Body of pancreas (tissue), 4 donors: ENCODE data around the gene ZNF18. TPM values are rescaled to one million over a fixed set of nuclear protein-coding genes. Genes with fewer than 3 reads are reported as not detected.
"Not testable (repeated sequence)": the region's sequence is repeated elsewhere in the genome, so short reads cannot be mapped to it uniquely, and the experiment has no call there.

Experiments
- ATAC-seq: fragments of 150-250 bp; one replicate; pipeline ENCODE4 v1.9.1; 2016
- DNase-seq, 4 donors: peaks; one replicate each; pipeline ENCODE4 v3.0.0-alpha.2; 2019
- H3K27ac ChIP-seq, 4 donors: fragments of 200-600 bp; sonication (generic); 1 replicate in 3 of 4; 2 replicates in 1 of 4; pipeline versions ENCODE4 v1.5.1 to v1.6.1; 2016 to 2019; ENCODE audit warnings: mild to moderate bottlenecking in 1 of 4, mixed read lengths in 1 of 4, moderate library complexity in 1 of 4
- H3K27me3 ChIP-seq, 2 donors: fragments of 200-600 bp; sonication (generic); one replicate each; pipeline ENCODE4 v1.6.0; 2016; ENCODE audit warnings: mild to moderate bottlenecking in 1 of 2
- H3K36me3 ChIP-seq, 2 donors: fragments of 200-600 bp; sonication (generic); replicated peaks in 1 of 2; 2 replicates each; pipeline ENCODE4 v1.5.1; 2016; ENCODE audit warnings: low read depth in 2 of 2; ENCODE audit not compliant: insufficient read depth in 1 of 2
- H3K4me1 ChIP-seq: fragments of 200-600 bp; sonication (generic); one replicate; pipeline ENCODE4 v1.6.0; 2016
- H3K4me3 ChIP-seq, 2 donors: fragments of 200-600 bp; sonication (generic); 1 replicate in 1 of 2; 2 replicates in 1 of 2; pipeline ENCODE4 v1.5.1; 2016 to 2019
- H3K9me3 ChIP-seq, 3 donors: fragments of 200-600 bp; sonication (generic); 1 replicate in 2 of 3; 2 replicates in 1 of 3; pipeline ENCODE4 v1.5.1; 2016
- POLR2A ChIP-seq, 3 donors: fragments of 450-650 bp; IDR thresholded peaks; one replicate each; pipeline ENCODE4 v1.6.1; 2016; ENCODE audit warnings: antibody characterized with exemption in 3 of 3, mild to moderate bottlenecking in 2 of 3
- WGBS, 2 donors: methylation state at CpG; one replicate each; pipeline ENCODE4 v1.1.5; 2017; 5-methylcytosine and 5-hydroxymethylcytosine counted together
- intact Hi-C: fragments of 100-400 bp; cut with DNase I; formaldehyde crosslinking; loops from one replicate; pipeline ENCODE4 v1.15.1; 2023
- total RNA-seq, 2 donors: library from RNA; depleted of rRNA; stranded (reverse); fragments of >200 nt; gene quantifications; one replicate each; pipeline ENCODE4 v1.1.0, GENCODE V29; 2016
- TF ChIP-seq, protein P1 (sequence below), 7 experiments: fragments of 450-650 bp in 4 of 7; fragments of 200-600 bp in 3 of 7; sonication (generic) in 3 of 7; IDR thresholded peaks; one replicate each; pipeline ENCODE4 v1.5.1; 2016 to 2019; ENCODE audit warnings: antibody characterized with exemption in 7 of 7

ZNF18 gene
- total RNA-seq, 2 donors from 2014 or later: 4.3 to 7.0 TPM

DNA sequence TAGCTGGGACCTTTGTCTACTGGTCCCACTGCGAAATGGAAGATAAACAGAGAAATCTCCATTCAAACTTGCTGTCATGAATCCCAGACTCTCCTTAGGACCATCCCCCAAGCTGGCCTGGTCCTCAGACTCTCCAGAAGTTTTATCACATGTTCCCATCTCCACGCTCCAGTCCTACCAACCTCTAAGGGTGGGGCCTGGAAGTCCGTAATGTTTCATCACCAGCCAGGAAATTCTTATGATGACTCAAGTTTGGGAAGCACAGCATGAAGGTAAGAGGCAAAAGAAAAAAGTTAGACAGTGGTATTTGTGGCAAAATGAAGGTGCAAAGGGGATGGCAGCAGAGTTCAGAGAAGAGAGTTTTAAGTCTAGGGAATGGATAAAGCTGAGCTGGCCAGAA is 52.7 kb downstream of the ZNF18 start:
- H3K27me3 ChIP-seq: no peaks in the 10 kb centered on the region
- no peak overlapping the region for H3K27ac ChIP-seq
- TF ChIP-seq POLR2A (IDR thresholded peaks at IDR 0.05): no peak
- TF ChIP-seq, protein P1, sequence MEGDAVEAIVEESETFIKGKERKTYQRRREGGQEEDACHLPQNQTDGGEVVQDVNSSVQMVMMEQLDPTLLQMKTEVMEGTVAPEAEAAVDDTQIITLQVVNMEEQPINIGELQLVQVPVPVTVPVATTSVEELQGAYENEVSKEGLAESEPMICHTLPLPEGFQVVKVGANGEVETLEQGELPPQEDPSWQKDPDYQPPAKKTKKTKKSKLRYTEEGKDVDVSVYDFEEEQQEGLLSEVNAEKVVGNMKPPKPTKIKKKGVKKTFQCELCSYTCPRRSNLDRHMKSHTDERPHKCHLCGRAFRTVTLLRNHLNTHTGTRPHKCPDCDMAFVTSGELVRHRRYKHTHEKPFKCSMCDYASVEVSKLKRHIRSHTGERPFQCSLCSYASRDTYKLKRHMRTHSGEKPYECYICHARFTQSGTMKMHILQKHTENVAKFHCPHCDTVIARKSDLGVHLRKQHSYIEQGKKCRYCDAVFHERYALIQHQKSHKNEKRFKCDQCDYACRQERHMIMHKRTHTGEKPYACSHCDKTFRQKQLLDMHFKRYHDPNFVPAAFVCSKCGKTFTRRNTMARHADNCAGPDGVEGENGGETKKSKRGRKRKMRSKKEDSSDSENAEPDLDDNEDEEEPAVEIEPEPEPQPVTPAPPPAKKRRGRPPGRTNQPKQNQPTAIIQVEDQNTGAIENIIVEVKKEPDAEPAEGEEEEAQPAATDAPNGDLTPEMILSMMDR (IDR thresholded peaks at IDR 0.05): no peak
- intact Hi-C loops: no loop called here
- H3K4me1 ChIP-seq: peaks cover 6% of the 10 kb centered on the region
- H3K36me3 ChIP-seq: no peaks in the 10 kb centered on the region
- DNase-seq (no peak), ATAC-seq (no peak)
- 79 to 86% methylated on average over 3 of the region's 3 CpGs for WGBS, 2 donors
- H3K9me3 ChIP-seq: no peaks in the 10 kb centered on the region
- H3K4me3 ChIP-seq: no peak overlapping the region

DNA sequence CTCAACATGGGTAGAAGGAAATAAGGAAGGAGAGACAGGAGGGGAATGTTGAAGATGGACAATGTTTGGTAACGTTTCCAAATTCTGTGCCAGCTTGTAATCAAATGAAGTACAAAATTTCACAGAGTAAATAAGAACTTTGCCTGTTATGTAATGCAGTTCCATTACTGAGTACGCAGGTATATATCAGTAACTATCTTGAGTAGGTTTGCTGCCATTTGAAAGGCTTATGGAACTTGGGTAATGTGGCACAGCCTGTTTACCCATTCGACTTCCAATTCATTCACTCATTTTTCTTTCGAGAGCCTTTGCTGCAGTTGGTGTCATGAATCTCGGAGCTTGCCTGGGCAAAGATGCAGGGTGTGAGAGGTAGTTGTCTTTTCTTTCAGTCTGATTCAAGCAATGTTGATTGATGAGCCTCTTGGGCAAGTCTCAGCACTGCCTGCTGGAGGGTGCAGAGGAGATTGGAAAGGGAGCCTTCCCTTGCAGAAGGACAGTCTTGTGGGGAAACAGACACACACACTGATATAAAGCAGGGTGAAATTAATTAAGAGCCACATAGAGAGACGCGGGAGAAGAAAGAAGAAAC is 53.4 kb downstream of the ZNF18 start:
- ATAC-seq: no peak
- intact Hi-C loops: no loop called here
- Histone ChIP-seq H3K4me1 (peaks cover 3% of the 10 kb centered on the region), H3K9me3 (no peaks in the 10 kb centered on the region), H3K36me3 (no peaks in the 10 kb centered on the region), H3K27ac (no peak overlapping the region), H3K4me3 (no peak overlapping the region), H3K27me3 (no peaks in the 10 kb centered on the region)
- DNase-seq: no peak
- WGBS, 2 donors: 67 to 80% methylated on average over 7 of the region's 7 CpGs
- TF ChIP-seq POLR2A (IDR thresholded peaks at IDR 0.05): no peak
- TF ChIP-seq, protein P1 (IDR thresholded peaks at IDR 0.05): no peak

DNA sequence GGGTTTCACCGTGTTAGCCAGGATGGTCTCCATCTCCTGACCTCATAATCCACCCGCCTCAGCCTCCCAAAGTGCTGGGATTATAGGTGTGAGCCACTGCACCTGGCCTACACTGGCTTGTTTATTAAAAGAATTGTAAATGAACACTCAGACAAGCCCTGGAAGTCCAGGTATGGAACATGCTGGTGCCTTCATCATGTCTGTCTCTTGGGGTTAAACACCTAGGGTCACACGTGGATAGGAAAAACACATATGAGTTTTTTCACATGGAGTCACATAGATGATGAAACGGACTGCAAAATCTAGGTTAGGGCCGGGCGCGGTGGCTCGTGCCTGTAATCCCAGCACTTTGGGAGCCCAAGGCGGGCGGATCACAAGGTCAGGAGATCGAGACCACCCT is 54.2 kb downstream of the ZNF18 start:
- intact Hi-C loops: not testable (repeated sequence)

DNA sequence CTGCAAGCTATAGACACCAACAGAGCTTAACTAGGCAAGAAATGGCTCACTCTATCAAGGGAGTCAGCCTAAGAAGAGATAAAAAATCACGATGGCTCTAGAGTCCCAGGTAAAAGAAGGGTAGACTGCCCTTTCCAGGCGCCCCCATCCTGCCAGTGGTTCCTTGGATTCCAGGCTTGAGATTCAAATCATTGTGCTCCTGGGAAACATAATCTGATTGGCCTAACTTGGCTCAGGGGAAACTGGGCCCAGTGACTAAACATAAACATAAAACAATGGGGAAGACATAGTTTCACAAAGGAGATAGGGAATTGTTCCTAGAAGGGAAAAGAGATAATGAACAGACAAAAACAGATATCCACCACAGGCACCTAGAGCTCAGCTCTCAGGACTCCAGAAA is 56.4 kb downstream of the ZNF18 start:
- no peak overlapping the region for H3K27ac ChIP-seq
- WGBS, 2 donors: 50 to 74% methylated on average over 2 of the region's 2 CpGs
- no peaks in the 10 kb centered on the region for H3K36me3 ChIP-seq
- DNase-seq (no peak), ATAC-seq (no peak)
- H3K9me3 ChIP-seq: no peaks in the 10 kb centered on the region
- H3K4me3 ChIP-seq: no peak overlapping the region
- H3K27me3 ChIP-seq: no peaks in the 10 kb centered on the region
- no peaks in the 10 kb centered on the region for H3K4me1 ChIP-seq
- TF ChIP-seq, protein P1 (IDR thresholded peaks at IDR 0.05): no peak
- TF ChIP-seq POLR2A (IDR thresholded peaks at IDR 0.05): no peak
- intact Hi-C loops: no loop called here

More for the DNA sequence above, 54.2 kb downstream of the ZNF18 start:
- WGBS, 2 donors: 90 to 91% methylated on average over 11 of the region's 11 CpGs
- H3K36me3 ChIP-seq, H3K4me3 ChIP-seq, H3K4me1 ChIP-seq, H3K27me3 ChIP-seq, DNase-seq, H3K9me3 ChIP-seq, H3K27ac ChIP-seq, ATAC-seq: not testable (repeated sequence)

DNA sequence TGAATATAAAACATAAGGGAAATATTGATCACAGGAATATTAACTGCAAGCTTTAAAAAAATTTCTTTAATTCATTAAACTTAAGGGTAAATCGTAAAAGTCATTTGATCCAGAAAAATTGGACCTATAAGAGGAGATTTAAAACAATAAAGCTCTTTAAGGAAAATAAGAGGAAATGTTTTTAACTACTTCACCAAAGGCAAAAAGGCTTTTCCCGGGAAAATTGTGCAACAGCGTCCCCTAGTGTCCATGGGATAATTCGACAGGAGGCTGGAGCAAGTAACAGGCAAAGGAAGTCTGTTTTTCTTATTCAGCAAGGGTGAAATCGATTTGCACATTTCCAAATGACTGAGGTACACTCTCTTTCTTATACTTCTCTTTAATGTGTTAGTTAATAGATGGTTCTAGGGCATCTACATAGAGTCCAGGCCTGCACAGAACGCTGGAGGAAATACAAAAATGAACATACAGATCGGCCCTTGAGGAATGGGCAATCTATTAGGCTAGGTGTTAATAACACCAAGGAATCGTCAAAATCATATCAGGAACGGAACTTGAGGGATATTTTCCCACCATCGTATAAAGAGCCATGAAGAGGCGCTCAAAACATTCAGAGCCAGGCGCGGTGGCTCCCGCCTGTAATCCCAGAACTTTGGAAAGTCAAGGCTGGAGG is 61.4 kb downstream of the ZNF18 start:
- DNase-seq (peak in 3 of 4 donors; percentile 15 to 29 (median 18)), ATAC-seq (no peak)
- Histone ChIP-seq H3K9me3 (no peaks in the 10 kb centered on the region), H3K36me3 (no peaks in the 10 kb centered on the region), H3K27me3 (no peaks in the 10 kb centered on the region), H3K4me3 (no peak overlapping the region), H3K4me1 (no peaks in the 10 kb centered on the region), H3K27ac (no peak overlapping the region)
- intact Hi-C loops: no loop called here
- TF ChIP-seq, protein P1 (IDR thresholded peaks at IDR 0.05): peak in 6 of 7 experiments; percentile 33 to 76 (median 54)
- TF ChIP-seq POLR2A (IDR thresholded peaks at IDR 0.05): no peak
- WGBS, 2 donors: 28 to 41% methylated on average over 14 of the region's 14 CpGs
